Measurements from ENCODE around the gene PFN3.
A peak's percentile ranks its signal among the peaks of the same experiment; 100 is the strongest.

PFN3 gene

DNA sequence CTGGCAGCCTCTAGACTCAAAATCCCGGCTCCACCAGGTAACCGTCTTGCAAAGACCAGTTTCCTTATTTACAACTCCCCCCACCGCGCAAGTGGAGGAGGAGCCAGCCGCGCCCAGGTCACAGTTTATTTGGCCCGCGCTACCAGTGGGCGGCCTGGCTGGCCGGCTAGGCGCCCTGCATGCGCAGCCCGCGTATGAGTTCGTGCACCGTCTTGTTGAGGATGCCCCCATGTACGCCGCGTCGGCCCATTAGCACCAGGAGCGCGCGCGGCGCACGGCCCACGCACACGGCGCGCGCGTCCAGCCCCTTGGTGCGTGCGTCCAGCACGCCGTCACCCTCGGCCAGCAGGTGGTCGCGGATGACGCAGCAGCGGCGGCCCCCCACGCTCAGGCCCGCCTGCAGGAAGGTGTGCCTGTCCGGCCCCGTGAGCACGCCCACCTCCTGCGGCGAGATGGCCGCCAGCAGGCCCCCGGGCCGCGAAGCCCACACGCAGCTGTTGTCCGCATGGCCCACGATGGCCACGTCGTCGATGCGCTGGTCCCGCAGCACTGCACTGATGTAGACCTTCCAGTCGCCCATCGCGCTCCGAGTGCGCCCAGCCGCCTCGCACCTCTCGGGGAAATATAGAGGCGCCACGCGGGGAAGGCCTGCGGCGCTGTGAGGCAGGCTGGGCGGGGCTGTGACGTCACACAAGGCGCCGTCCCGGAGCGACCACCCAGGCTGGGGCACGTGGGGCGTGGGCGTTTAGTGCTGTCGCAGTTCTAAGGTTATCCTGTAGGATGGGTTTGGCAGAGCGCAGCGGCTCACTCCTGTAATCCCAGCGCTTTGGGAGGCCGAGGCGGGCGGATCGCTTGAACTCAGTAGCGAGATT is at the start of gene PFN3:
Gene PFN3 (minus strand): TSS at position 665 of the 872 bp plus-strand sequence. CDS start 85 bp downstream, at position 580.
- no peak for DNase-seq

DNA sequence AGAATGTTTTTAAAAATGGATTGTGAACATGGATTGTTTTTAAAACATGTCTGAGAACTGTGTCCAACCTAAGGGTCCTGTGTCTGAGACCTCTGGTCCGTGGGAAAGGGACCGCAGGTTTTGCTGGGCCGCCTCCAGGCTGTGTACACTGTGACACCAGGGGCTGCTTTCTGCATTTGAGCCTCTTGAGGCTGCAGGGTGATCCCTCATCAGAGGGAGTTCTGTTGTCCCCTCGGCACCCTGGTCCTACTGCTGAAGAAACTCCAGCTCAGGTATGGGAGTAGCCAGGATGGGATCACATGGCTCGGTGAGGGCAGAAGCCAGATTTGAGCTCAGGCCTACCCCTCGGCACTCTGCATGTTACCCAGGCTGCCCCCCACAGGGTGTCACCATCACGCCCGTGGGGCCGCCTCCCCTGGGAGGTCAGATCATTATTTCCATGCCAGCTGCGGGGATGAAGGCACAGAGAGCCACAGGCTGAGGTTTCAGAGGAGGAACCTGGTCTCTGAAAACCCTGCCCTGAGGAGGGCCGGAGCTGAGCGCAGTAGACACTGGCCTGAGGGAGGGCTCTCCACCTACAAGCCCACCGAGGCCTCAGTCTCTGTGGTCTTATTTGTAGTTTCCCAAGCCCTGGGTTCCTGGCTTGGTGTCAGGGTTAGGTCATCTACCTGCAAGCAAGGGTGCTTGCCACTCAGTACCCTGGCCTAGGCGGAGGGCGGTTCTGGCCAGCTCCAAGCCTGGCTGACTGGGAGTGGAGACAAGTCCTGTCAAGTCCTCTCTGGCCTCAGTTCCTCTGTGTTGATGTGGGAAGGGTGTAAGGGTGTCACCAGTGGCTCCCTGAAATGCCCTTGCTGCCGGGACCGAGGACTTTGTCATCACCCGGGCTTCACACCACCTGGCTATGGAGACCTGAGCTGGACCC is 48.9 kb upstream of the PFN3 start:
- DNase-seq: no peak

- no peak for DNase-seq
These were observed 47.9 kb upstream of the PFN3 start for GRCh38 chr5:177448244-177448950.

GRCh38 chr5:177447611-177448243 is 47.3 kb upstream of the PFN3 start:
- DNase-seq: no peak

- peak; percentile 67 to 76 for DNase-seq
These were observed 46.7 kb upstream of the PFN3 start for GRCh38 chr5:177447066-177447610.

DNA sequence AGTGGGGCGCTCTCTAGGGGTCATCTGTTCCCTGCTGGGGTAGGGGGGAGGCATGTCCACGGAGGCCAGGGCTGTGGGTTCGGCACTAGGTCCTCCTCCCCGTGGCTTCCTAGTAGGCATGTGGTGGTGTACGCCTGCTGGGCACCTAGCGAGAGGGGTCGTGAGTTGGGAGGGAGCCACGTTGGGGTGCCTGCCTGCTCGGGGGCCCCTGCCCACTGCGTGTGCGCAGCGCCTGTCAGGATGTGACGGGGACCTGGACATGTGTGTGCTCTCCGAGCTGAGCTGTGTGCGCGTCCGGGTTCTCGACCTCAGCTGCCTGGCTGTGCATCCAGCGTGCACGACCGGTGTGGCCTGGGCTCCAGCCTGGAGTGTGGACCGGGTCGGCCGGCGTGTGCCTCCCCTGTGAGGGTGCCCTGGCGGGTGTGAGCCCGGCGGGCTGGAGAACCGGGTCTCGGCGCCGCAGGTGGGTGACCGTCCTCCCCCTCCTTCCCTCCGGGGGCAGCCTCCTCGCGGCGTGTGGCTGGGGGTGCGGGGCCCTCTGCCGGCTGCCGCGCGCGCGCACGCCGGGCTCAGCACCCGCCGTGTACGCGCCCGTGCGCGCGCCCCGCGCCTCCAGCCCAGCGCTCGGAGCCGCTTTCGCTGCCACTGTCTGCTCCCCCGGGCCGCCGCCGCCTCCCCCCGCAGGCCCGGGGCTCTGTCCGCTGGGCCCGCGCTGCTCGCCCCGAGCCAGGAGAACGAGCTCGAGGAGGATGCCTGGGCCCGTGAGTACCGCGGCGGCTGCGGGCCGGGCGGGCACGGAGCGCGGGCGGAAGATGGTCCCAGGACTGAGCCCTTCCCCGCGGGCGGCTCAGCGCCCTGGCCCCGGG is 46.0 kb upstream of the PFN3 start, which contains the start of gene PRR7:
Gene PRR7 (plus strand): TSS at position 615 of the 866 bp plus-strand sequence. CDS start 8,254 bp downstream, outside the sequence.
- peak; percentile 72 to 79 for DNase-seq

DNA sequence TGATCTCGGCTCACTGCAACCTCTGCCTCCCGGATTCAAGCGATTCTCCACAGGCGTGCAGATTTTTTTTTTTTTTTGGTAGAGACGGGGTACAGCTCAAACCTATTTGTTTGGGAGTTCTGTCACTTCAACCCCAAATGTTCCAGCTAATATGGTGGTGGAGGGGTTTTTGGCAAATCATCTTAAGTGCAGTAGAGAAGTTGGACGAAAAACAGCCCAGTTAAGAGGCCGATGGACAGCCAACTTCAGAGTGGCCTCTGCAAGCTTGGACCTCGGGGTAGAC is 45.4 kb upstream of the PFN3 start:
- DNase-seq: no peak

GRCh38 chr5:177445052-177445916 is 44.8 kb upstream of the PFN3 start:
- no peak for DNase-seq

- DNase-seq: no peak
These were observed 43.9 kb upstream of the PFN3 start for GRCh38 chr5:177444106-177445051.

GRCh38 chr5:177443144-177443983 is 42.9 kb upstream of the PFN3 start:
- no peak for DNase-seq

- DNase-seq: no peak
These were observed 41.8 kb upstream of the PFN3 start for GRCh38 chr5:177442066-177442826.

GRCh38 chr5:177440990-177441780 is 40.7 kb upstream of the PFN3 start:
- DNase-seq: no peak

DNA sequence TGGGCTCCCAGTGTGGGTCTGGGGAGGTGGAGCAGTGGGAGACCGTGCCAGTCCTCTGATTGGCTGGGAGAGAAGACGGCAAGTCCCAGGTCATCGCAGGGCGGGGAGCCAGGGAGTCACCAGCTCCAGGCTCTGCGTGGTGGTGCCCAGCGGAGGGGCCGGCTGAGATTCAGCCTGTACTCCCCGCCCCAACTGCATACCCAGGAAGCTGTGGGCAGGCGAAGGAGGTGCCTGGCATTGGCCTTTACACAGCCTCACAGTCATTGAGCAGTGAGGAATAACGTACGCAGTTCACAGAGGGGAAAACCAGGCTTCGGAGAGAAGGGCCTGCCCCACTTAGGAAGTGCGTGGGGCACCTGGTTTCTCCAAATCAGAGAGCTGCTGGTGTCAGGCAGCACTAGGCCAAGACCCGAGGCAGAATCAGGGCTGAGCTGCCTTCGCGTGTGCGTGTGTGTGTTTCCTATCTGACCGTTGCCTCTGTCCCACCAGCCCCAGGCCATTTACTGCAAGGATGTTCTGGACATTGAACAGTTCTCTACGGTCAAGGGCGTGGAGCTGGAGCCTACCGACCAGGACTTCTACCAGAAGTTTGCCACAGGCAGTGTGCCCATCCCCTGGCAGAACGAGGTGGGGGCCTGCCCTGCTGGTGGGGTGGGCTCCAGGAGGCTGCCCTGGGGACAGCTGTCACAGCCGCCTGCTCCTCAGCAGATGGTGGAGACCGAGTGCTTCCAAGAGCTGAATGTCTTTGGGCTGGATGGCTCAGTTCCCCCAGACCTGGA is 39.9 kb upstream of the PFN3 start:
- DNase-seq: peak in 1 of 2 donors; percentile 60

GRCh38 chr5:177439518-177440053 is 39.1 kb upstream of the PFN3 start:
- DNase-seq: no peak

- DNase-seq: no peak
These were observed 38.0 kb upstream of the PFN3 start for GRCh38 chr5:177438468-177438867.

Measured in stimulated activated CD4-positive, alpha-beta T cell treated with anti-CD3 and anti-CD28 coated beads, Interleukin-2, amount 100 ng/mL, for 24 hours (primary cell).